Measurements from ENCODE around the gene ANKRD39.
"Not testable (repeated sequence)": the region's sequence is repeated elsewhere in the genome, so short reads cannot be mapped to it uniquely, and the experiment has no call there.

ANKRD39 gene

GRCh38 chr2:96857667-96858372 lies at the start of gene ANKRD39:
Gene ANKRD39 (minus strand): TSS chr2:96858016. CDS start chr2:96857987, 29 bp downstream.
- DNase-seq: peak; percentile 96

DNA sequence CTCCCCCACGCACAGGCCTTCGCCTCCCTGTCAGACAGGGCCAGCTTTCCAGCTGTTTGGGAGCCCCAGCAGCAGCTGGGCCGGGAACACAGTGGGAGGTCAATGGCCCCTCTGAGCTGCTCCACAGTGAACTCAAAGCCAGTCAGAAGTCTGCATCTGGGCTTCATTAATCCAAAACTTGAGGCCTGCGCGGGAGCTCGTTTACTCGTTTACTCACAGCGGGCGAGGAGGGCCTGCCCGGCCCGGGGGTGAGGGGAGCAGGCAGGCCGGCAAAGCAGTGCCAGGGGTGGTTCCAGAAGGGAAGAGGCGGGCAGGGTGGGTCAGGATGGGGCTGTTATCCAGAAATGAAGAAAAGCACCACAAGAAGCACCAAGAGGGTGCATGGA lies 48.9 kb upstream of the ANKRD39 start:
- no peak for DNase-seq

DNA sequence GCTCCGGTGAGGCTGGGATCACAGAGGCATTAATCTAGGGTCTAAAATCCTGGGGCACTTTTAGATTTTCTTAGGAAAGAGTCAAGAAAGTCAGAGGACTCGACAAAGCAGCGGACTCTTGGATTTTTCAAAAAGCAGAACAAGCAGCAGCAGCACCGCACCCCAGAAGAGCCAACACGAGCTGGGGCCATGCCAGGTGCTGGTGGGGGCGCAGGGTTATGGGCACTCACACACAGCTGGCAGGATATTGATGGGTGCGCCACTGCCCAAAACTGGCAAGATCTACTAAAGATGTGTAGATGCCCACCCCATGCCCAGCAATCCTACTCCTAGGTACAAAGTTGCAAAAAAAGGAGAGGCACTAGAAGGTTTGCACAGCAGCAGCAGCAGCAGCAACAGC lies 46.0 kb upstream of the ANKRD39 start:
- no peak for DNase-seq

GRCh38 chr2:96903318-96903717 lies 45.5 kb upstream of the ANKRD39 start:
- no peak for DNase-seq

DNA sequence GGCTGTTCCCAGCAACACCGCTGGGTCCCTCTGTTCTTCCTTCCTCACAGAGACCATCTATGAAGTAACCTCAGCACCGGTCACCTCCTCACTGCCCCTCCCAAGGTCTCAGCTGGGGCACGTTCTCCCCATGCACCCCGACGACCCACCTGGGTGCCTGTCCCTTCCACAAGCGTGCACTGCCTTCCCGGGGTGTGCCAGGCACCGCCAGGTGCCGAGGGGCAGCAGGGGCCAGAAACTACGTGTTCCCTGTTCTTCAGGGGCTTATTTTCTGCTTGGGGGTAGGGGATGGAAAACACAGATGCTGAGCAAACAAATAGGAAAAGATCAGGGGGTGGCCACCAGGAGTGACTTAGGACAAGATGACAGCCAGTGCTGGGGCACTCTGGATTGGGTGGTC lies 42.4 kb upstream of the ANKRD39 start:
- DNase-seq: no peak

DNA sequence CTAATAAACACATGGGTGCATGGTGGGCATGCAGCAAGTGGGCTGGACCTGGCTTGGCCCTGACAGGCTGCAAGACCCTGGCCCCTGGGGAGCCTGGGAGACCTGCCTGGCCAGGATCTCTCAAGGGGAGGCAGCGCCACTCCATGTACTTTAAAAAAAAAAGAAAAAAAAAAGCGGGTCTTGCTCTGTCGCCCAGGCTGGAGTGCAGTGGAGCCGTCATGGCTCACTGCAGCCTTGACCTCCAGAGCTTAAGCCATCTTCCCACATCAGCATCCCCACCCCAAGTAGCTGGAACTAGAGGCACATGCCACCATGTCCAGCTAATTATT lies 41.6 kb upstream of the ANKRD39 start:
- no peak for DNase-seq

- DNase-seq: no peak
These were observed 41.0 kb upstream of the ANKRD39 start for GRCh38 chr2:96898641-96899412.

- DNase-seq: no peak
These were observed 40.3 kb upstream of the ANKRD39 start for GRCh38 chr2:96898135-96898505.

DNA sequence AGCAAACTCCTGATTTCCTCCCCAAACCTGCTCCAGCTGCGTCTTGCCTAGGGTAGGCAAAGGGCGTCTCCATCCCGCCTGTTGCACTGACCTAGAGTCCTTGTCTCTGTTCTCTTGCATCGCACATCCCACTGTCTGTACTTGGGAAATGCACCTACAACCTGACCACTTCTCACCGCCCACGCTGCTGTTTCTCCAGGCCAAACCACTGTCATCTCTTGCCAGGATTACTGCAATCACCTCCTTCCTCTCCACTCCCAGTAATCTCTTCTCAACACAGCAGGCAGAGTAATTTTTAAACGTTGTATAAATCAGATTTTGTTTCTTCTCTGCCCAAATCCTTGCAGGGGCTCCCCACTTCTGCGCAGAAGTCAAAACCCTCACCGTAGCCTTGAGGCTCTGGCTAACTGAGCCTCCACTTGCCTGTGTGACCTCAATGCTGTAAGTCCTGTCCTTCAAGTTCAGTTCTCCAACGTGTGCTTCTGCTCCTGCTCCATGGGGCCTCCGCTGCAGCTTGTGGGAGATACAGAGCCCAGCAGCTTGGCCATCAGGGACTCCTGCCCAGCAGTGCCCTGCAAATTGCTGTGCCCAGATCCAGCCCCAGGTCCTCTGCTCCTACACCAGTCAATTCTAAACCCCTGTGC lies 39.8 kb upstream of the ANKRD39 start:
- DNase-seq: no peak

DNA sequence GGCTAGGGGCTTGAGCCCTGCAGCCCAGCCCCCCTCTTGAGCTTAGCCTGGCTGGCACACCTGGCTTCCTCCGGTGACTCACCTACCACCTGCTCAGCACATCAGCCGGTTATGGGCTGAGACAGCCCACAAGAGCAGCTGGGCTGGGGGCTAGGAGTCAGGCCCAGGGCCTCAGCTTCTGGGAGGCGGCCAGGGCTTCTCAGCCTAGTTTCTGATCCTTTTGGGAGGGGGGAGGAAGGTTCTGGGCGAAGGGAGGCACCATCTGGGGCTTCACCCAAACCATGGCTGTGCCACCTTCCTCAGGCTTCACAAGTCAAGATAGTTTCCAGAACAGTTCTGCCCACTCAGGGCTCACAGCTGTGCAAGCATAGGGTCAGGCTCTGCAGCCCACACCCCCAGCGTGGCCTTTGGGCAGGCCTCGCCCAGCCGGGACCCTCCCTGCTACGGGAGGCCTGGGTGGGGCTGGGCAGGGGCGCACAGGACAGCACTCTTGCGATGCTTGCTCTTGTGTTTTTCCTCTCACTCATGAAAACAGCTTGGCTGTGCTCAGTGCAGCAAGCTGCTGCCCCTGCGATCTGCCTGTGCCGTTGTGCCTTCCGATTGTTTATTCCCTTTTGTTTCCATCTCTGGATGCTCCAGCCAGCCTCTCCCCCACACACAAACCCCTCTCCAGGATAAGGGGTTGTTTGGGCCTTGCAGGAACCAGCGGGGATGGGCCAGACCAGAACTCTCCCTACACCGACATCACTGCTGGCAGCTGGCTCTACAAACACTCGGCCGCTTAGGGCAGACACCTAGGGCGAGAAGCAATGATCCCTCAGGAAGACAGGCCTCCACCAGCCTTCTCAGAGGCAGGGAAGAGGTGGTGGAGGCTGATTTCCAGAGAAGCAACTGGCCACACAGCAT lies 38.2 kb upstream of the ANKRD39 start:
- DNase-seq: peak; percentile 49

GRCh38 chr2:96895032-96895745 lies 37.4 kb upstream of the ANKRD39 start:
- DNase-seq: no peak

GRCh38 chr2:96894151-96894531 lies 36.3 kb upstream of the ANKRD39 start:
- DNase-seq: no peak

DNA sequence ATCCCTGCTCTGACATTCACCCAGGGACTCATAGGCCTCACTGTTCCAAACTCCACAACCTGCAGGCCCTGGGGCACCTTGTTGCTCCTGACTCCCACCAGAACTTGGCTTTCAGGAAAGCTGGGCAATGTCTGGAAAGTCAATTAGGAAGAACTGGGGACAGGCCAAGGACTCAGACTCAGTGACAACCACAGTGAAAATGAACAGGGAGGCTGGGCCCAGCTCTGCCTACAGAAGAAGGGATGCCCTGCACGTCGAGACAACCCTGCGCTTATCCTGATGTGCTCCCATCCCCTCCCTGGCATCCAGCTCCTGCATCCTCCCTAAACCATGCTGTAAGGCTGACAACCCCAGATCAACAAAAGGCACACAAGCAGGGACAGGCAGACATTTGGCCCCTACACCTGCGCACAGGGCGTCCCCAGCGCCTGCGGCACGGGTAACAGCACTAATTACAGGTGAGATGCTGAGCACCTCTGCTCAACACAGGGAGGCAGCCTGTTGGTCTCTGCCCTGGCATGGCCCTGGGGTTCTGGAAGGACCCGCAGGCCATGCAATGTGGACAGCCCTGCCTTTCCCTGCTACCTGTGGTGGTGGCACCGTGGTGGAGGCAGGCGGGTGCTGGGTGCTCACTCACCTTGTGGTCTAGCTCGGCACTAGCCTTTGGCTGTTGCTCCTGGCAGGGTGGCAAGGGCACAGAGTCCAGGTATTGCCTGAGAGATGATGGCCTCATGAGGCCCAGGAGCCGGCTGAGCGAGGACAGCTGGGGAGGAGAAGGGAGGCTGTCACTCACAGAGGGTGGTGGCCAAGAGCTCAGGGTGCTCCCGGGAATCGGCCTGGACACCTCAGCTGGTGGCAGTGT lies 35.7 kb upstream of the ANKRD39 start:
- DNase-seq: no peak

DNA sequence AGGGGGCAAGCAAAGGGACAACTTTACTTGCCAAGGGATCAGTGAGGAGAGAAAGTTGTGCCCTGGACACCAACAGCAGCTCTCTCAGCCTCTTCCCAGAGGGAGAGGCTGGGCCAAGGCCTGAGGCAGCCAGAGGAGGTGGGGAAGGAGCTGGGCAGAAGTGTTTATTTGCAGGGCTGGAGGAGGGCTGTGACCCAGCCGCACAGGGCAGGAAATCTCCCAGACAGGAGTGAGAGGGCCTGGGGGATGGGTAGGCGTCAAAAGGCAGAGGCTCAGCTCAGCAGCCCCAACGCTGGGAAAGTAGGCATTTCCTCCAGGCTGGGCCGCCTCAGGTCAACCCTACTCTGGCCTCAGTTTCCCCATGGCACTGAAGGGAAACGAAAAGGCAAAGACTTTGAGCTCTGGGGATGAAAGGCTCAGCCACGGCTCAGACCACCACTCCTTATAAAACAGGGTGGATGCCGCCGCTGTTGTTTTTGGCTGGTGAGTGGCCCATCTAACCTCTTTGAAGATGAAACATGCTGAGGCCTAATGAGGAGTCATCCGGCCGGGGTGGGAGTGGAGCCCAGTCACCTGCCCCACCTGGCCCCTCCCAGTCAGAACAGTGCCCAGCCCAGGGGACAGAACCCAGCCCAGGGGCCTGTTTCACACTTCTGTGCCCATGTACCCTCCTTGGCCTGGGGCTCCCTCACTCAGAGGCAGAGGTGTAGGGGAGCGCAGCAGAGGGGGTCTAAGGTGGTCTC lies 33.9 kb upstream of the ANKRD39 start:
- DNase-seq: no peak

- DNase-seq: no peak
These were observed 33.0 kb upstream of the ANKRD39 start for GRCh38 chr2:96890726-96891385.

DNA sequence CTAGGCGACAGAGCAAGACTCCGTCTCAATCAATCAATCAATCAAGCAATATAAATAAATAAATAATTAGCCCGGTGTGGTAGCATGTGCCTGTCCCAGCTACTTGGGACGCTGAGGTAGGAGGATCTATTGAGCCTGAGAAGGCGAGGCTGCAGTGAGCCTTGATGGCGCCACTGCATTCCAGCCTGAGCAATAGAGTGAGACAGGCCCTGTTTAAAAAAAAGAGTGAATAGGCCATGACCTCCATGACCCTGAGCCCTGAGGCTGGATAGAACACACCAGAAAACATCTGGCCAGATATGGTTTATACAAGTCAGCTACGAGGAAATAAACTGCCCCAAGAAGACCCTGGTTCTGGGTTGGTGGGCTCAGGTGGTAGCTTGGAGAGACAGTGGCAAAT lies 32.4 kb upstream of the ANKRD39 start:
- DNase-seq: no peak

DNA sequence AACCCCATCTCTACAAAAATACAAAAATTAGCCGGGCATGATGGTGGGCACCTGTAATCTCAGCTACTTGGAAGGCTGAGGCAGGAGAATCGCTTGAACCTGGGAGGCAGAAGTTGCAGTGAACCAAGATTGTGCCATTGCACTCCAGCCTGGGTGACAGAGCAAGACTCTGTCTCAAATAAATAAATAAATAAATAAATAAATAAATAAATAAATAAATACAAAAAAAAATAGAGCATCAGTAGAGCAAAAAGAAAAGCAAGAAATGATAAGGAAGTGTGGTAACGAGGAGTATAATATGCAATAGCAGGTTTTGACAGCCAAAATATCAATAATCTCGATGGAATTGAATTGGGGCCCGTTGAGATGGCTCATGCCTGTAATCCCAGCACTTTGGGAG lies 31.7 kb upstream of the ANKRD39 start:
- DNase-seq: not testable (repeated sequence)

DNA sequence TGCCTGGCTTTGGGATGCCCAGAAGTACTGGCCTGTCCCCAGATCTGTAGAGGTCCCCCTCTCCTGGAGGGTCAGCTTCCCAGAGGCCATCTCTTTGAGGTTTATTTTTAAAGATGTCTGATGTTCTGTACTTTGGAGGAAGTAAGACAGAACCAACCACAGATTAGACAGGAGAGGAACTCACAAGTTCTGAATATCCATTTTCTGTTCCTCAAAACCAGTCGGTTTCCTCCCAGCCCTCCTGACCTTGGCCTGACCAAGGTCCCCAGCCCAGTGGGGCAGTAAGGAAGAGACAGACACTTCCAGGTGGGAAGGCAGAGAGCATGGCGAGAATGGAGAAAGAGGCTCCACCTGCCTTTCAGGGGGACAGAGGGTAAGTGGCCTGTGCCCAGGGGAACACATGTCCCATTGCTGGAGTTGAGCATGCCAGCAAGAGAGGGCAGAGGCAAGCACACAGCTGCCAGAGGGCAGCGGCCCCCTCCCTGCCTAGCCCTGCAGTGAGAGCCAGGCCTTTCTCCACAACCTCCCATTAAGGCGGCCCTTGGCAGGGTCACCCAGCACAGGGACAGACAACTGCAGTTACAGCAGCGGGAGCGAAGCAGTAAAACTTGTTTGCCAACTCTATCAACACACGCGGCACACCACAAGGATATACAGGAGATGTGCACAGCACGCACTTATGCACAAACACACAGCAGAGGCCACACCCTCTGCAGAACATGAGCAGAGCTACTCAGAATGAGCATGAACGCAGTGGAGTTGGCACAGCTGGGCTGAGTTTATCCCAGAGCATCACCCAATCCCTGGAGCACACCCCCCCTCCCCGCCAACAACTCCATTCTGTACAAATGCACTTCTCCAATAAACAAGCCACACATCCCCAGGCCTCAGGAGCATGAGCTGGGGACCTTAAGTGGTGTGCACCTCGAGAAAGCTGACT lies 30.5 kb upstream of the ANKRD39 start:
- DNase-seq: no peak

GRCh38 chr2:96887493-96888012 lies 29.7 kb upstream of the ANKRD39 start:
- DNase-seq: no peak
